HG02571 (cell line): ENCODE data around the gene OPN1SW.

Source experiments
- ATAC-seq: cut with Tn5 transposase; IDR thresholded peaks from one replicate; pipeline ENCODE4 v1.9.1; 2021; ENCODE audit warnings: mild to moderate bottlenecking, moderate library complexity; ENCODE audit not compliant: unreplicated experiment

The OPN1SW gene

GRCh38 chr7:128735436-128735835 lies 40.2 kb downstream of the OPN1SW start:
- no peak for ATAC-seq

DNA sequence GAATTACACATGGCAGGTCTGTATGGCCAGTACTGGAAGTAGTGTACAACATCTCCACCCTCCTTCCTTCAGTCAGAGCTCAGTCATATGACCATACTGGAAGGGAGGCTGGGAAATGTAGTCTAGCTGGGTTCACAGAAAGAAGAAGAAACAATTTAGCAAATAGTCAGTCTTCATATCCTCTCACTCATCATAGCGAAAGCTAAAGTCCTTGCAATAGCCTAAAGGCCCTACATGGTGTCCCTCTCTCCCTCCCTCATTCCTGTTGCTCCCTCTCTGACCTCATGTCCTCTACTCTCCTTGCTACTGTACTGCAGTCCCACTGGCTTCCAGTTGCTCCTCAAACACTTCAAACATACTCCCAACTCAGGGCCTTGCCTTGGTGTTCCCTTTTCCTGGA lies 40.7 kb downstream of the OPN1SW start:
- ATAC-seq: no peak

DNA sequence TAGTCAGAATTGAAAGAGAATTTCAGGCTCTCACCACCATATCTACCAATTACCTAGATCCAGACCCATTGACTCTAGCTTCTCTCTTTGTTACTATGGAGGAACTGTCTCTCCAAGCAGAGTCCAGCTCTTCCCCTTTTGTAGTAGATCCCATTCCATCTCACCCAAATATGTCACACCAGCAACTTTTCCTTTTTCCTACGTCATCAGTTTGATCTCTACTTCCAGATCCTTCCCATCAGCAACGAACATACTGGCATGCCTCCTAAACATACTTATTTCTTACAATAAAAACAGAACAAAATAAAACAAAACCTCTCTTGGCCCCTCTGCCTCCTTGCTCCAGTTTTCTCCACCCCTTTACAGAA lies 42.3 kb downstream of the OPN1SW start:
- ATAC-seq: no peak

DNA sequence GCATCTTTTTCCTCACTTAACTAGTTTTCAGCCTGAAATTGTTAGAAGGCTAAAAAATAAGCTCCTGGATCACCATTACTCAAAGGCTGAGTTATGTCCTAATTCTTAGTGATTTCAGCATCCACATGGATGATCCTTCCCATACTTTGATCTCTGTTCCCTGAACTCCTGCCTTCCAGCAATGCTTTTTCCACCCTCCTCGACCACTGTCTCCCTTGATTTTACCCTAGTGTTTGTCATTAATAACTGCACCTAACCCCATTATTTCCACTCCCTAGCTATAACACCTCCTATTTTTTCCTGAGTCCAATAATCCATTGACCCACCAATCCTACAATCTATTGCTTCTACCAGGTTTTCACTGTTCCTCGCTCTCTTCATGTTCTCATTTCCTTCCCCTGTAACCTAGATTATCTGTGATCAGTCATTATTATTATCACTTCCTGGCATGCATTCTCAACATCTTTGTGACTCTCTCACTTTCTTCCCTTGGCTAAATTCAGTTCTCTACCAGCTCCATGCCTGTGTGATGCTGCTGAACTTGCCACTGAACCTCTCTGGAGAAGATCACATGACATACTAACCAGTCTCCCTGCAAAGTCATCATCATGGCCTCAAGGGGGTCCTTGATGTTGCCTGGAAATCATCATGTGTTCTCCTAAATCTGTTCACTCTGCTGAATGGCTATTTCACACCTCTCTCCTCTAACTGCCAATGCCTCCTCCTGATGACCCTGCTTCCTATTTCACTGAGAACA lies 42.9 kb downstream of the OPN1SW start:
- no peak for ATAC-seq

GRCh38 chr7:128731184-128731583 lies 44.4 kb downstream of the OPN1SW start:
- ATAC-seq: no peak

DNA sequence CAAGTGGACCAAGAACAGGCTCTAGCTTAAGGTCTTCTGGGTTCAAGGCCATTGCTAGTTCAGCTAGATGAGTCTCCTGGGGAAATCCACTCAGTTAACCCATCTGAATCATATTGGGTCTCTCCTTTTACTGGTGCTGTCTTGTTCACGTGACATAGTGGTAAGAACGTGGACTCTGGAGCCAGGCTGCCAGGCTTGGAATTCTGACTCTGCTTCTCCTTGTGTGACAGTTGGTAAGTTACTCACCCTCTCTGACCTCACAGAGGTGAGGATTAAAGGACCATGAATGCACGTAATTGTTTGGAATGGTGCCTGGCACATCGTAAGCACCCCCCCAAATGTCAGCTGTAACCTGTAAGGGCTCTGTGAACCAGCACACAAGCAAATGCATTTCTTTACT lies 46.1 kb downstream of the OPN1SW start:
- ATAC-seq: no peak

DNA sequence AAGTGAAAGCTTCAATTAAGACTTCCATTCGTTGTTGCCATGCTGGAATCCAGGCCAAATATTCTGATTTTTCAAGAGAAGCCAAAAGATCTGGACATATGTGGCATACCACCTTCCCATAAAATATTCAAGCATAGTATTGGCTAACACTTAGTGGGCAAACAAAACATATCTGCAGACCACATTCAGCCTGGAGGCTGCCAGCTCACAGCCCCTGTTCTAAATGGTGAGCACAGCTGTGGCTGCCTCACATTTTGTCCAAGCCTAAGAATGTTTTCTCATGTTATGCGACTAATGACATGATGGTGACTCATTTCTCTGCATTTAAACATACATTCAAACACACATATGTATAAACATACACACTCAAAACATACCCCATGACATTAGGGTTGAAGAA lies 47.0 kb downstream of the OPN1SW start:
- ATAC-seq: no peak

GRCh38 chr7:128727239-128727638 lies 48.4 kb downstream of the OPN1SW start:
- no peak for ATAC-seq

DNA sequence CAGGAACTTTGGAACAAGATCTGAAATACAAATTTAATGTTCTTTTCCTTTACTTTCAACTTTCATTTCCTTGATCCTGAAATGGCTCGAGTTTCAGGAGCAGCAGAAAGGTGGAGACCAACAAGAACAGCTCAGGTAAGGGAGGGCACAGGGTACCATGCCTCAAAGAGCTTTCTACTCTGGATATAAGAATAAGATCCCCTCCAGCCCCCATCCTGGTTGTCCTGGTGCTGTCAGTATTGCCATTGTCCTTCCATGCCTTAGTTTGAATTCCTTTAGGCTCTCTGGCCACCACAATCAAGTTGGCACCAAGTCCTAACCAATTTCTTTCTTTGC lies 48.9 kb downstream of the OPN1SW start:
- no peak for ATAC-seq

GRCh38 chr7:128726059-128726736 lies 49.4 kb downstream of the OPN1SW start:
- ATAC-seq: no peak

- no peak for ATAC-seq
Observed at GRCh38 chr7:128725531-128725930, 50.1 kb downstream of the OPN1SW start.

DNA sequence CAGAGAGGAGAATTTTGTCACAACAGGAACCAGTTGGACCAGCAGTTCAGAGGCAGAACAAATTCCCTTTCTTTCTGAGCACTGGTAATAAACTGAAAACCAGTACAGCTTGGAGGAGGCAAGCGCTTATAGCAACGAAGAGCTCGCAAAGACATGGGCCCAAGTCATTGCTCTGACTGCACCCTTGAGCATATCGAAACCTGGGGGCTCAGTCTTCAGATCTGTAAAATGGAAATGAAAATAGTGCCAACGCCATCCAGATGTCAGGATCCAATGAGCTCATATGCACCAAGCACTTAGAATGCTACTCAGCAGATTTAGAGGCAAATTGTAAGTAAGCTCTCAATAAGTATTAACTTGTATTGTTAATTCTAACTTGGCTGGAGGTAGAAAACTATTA lies 50.9 kb downstream of the OPN1SW start:
- no peak for ATAC-seq
